Spinal cord (tissue), 10 donors: ENCODE measurements around the gene HOXD1. TPM values are rescaled to one million over a fixed set of nuclear protein-coding genes. Genes with fewer than 3 reads are reported as not detected.

Experiments used
- DNase-seq, 6 donors: peaks; one replicate each; pipeline versions ENCODE4 v3.0.0 to v3.0.0-alpha.2; 2013 to 2015; ENCODE audit warnings: low spot score in 6 of 6, low read depth in 4 of 6
- H3K27ac ChIP-seq: one replicate; pipeline ENCODE4 v1.5.1; 2013; ENCODE audit warnings: low read depth, low read length, control low read depth
- H3K27me3 ChIP-seq: one replicate; pipeline ENCODE4 v1.6.1; 2013; ENCODE audit warnings: low read length; ENCODE audit not compliant: control insufficient read depth, insufficient read depth
- H3K36me3 ChIP-seq: one replicate; pipeline ENCODE4 v1.6.1; 2013; ENCODE audit warnings: low read length; ENCODE audit not compliant: control insufficient read depth, insufficient read depth
- H3K4me1 ChIP-seq: one replicate; pipeline ENCODE4 v1.6.1; 2013; ENCODE audit warnings: low read length; ENCODE audit not compliant: control insufficient read depth, insufficient read depth
- H3K4me3 ChIP-seq: one replicate; pipeline ENCODE4 v1.5.1; 2013; ENCODE audit warnings: low read depth, low read length, control low read depth
- H3K9me3 ChIP-seq: one replicate; pipeline ENCODE4 v1.6.1; 2013; ENCODE audit warnings: low read length; ENCODE audit not compliant: control insufficient read depth, insufficient read depth
- WGBS: methylation state at CpG from one replicate; pipeline ENCODE4 v1.1.5; 2013; ENCODE audit warnings: missing lambda C conversion rate; ENCODE audit not compliant: insufficient coverage; 5-methylcytosine and 5-hydroxymethylcytosine counted together
- polyA plus RNA-seq, 2 donors: library from polyadenylated mRNA; unstranded; fragments of 120-200 nt; gene quantifications; one replicate each; pipeline ENCODE4 v1.2.1, GENCODE V29; 2013; ENCODE audit not compliant: insufficient read length in 2 of 2
- total RNA-seq, 2 donors: library from RNA; depleted of rRNA in 1 of 2; stranded (reverse); fragments of 120-200 nt in 1 of 2; fragments of >200 nt in 1 of 2; gene quantifications; one replicate each; pipeline versions ENCODE4 v1.2.3 to v1.2.4, GENCODE V29; 2013 to 2014
- donor health status: healthy.

Gene HOXD1
- total and polyA plus RNA-seq, 4 donors: 0.66 to 5.6 (median 3.9) TPM

DNA sequence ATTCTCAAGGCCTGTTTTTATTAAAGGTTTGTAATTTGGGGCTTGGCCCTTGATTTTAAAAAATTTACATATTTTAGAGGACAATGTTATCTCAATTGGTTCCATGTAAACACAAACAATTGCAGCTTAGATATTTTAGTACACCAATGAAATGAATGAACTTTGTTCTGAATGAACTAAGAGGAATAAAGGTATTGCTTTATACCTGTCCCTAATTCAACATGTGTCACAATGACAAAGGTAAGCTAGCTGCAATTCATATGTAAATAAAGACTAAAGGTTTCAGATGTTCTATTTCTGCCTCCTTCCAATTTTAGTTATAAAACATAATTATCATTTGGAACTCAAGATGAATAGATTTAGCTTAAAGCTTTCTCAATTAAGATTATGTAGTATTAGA is 11.4 kb downstream of the HOXD1 start:
- no peak for DNase-seq
- H3K27ac ChIP-seq: no peak overlapping the region
- H3K4me1 ChIP-seq: no peaks in the 10 kb centered on the region
- H3K36me3 ChIP-seq: no peaks in the 10 kb centered on the region
- H3K4me3 ChIP-seq: no peak overlapping the region
- H3K27me3 ChIP-seq: no peaks in the 10 kb centered on the region
- H3K9me3 ChIP-seq: no peaks in the 10 kb centered on the region

DNA sequence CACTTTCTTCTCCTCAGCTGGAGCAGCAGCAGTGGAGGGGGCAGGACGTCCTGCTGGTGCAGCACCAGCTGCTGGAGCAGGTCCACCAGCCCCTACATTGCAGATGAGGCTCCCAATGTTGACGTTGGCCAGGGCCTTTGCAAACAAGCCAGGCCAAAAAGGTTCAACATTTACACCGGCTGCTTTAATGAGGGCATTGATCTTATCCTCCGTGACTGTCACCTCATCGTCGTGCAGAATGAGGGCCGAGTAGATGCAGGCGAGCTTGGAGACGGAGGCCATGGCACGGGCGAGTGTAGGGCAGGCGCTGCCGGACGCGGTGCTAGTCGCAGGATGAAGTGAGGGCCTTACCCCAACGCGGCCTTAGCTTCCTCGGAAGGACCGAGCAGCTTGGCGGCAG is 12.5 kb downstream of the HOXD1 start:
- H3K36me3 ChIP-seq: no peaks in the 10 kb centered on the region
- no peak for DNase-seq
- no peaks in the 10 kb centered on the region for H3K27me3 ChIP-seq
- H3K4me1 ChIP-seq: no peaks in the 10 kb centered on the region
- H3K9me3 ChIP-seq: no peaks in the 10 kb centered on the region
- WGBS: 59% methylated on average over 21 of the region's 21 CpGs
- no peak overlapping the region for H3K4me3 ChIP-seq
- no peak overlapping the region for H3K27ac ChIP-seq

DNA sequence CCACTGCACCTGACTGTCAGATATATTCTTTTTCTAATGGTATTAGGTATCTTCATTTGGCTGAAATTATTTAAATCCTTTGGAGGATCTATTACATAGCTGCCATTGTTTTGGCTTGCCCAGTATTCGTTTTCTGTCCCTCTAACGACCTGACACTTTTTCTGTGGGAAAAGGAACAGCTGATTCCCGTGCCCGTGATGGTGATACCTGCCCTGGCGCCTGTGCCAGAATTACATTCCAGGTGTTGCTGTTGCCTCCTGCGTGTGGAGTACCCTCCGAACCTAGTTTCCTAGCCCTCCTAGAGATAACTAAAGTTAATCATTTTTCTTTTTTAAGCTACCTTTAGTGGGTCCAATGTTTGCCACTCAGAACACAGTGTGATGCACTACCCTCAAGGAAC is 14.0 kb downstream of the HOXD1 start:
- DNase-seq: no peak
- Histone ChIP-seq H3K27ac (no peak overlapping the region), H3K36me3 (no peaks in the 10 kb centered on the region), H3K9me3 (no peaks in the 10 kb centered on the region), H3K4me3 (no peak overlapping the region), H3K4me1 (no peaks in the 10 kb centered on the region), H3K27me3 (no peaks in the 10 kb centered on the region)
- 88% methylated on average over 5 of the region's 7 CpGs for WGBS

DNA sequence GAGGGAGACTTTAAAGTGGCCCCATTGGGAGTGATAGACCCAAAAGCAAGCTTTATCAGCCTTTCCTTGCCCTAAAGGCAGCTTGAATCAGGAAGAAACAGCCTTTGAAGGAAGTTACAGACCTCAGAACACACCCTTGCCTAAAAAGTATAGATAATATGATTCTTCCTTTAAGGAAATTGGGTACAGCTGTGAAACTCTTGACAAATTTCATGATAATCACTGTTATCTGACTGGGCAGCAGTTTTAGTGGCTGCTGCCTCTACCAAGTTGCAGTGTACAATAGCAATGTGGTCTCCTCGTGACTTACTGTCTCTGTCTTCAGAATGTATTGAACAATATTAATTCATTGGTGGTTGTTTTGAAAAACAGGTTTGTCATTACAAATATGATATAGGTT is 16.7 kb downstream of the HOXD1 start:
- H3K9me3 ChIP-seq: no peaks in the 10 kb centered on the region

DNA sequence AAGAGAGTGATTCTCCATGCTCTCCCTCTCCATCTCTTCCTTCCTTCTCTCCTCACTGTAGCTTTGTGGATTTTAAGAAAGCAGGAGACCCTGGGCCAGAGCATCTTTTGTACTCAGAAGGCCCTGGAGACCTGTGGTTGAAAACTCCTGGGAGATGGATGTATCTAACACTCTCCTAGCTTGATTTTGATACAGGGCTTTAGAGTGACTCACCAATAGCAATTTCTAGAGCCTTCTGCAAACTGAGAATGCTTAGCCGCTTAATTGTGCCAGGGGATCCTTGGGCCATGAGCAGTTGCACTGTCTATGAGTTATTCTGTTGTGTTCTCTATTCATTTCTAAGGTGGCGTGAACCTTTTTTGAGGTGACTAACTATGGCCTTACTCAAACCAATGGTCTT is 17.7 kb downstream of the HOXD1 start:
- no peak overlapping the region for H3K27ac ChIP-seq
- no peaks in the 10 kb centered on the region for H3K27me3 ChIP-seq
- H3K36me3 ChIP-seq: no peaks in the 10 kb centered on the region
- no peak for DNase-seq
- H3K9me3 ChIP-seq: no peaks in the 10 kb centered on the region
- no peaks in the 10 kb centered on the region for H3K4me1 ChIP-seq
- no peak overlapping the region for H3K4me3 ChIP-seq
- no CpG with 5 or more reads among the region's 2 CpGs for WGBS

More for the DNA sequence above, 16.7 kb downstream of the HOXD1 start:
- H3K4me3 ChIP-seq: no peak overlapping the region
- H3K4me1 ChIP-seq: no peaks in the 10 kb centered on the region
- DNase-seq: no peak
- no peaks in the 10 kb centered on the region for H3K36me3 ChIP-seq
- H3K27ac ChIP-seq: no peak overlapping the region
- H3K27me3 ChIP-seq: no peaks in the 10 kb centered on the region
- no CpG with 5 or more reads among the region's 1 CpG for WGBS

DNA sequence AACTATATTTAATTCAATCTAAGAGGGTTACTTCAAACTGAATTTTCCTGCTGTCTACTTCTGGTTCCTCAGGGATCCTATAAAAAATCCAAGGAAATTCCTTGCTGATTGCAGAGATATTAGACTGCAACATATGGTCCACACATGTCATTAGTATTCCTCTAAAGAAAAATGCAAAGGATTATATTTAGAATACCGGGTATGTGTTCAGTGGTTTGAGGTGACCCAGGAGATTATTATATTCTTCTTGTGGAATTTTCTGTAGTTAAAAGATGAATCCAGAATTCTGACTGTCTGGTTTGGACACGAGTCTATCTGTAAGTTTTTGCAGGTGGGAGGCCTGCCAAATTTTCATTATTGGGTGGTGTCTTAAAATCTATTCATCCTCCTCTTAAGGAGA is 18.2 kb downstream of the HOXD1 start:
- DNase-seq: no peak
- WGBS: 100% methylated on average over 1 of the region's 2 CpGs
- H3K27ac ChIP-seq: no peak overlapping the region
- no peaks in the 10 kb centered on the region for H3K9me3 ChIP-seq
- H3K4me1 ChIP-seq: no peaks in the 10 kb centered on the region
- no peak overlapping the region for H3K4me3 ChIP-seq
- no peaks in the 10 kb centered on the region for H3K27me3 ChIP-seq
- no peaks in the 10 kb centered on the region for H3K36me3 ChIP-seq

DNA sequence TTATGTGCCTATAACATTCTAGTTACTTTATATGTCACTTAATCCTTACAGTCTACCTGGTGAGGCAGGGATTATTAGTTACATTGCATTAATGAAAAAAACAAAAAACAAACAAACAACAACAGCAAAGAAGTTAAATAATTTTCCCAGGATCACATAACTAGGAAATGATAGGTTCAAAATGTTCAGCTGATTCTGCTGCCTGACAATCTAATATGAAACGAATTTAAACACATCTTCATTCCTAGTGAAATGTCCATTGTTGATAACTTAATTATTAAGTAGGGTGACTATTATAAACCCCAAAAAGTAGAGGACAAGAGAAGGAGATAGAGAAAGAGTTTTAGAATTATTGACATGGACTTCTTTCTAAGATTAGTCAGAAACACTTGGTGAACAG is 22.6 kb downstream of the HOXD1 start:
- DNase-seq: no peak
- Histone ChIP-seq H3K4me3 (no peak overlapping the region), H3K27me3 (no peaks in the 10 kb centered on the region), H3K36me3 (no peaks in the 10 kb centered on the region), H3K4me1 (no peaks in the 10 kb centered on the region), H3K9me3 (no peaks in the 10 kb centered on the region), H3K27ac (no peak overlapping the region)
- WGBS: no CpG with 5 or more reads among the region's 1 CpG

DNA sequence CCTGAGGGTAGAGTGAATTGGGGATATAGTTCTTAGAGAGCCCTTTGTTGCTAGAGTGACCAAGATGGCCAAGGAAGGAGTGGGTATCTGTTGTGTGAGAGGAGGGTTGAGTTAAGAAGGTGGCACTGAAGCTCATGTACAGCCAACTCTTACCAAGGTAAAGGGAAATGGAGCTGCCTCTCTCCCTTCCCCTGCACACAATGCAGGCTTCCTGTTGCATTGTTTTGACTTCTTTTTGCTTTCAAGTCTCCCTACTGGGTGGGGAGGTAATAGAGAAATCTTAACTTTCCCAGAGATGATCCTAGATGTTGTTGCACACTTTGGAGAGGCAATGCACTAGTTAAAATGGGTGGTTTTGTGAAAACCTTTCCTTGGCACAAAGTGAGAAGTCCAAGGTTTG is 23.8 kb downstream of the HOXD1 start:
- no peaks in the 10 kb centered on the region for H3K27me3 ChIP-seq
- no peaks in the 10 kb centered on the region for H3K36me3 ChIP-seq
- no peak overlapping the region for H3K27ac ChIP-seq
- H3K4me3 ChIP-seq: no peak overlapping the region
- no peak for DNase-seq
- no peaks in the 10 kb centered on the region for H3K9me3 ChIP-seq
- H3K4me1 ChIP-seq: no peaks in the 10 kb centered on the region

DNA sequence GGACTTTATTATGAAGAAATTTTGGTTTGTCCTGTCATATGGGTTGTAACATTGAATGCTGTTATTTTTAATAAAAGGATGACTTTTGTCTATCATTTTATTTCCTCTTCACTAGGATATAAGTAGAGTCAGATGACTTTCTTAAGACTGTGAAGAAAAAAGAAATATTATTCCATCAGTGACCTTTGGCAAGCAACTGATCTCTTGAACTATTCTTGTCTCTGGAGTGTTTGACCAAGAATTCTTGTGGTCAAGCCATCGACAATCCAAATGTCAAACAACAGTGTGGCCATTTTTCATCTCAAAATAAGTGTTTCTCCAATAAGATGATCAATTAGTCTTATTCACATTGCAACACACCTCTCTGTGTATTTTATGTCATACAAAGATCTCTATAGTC is 24.9 kb downstream of the HOXD1 start:
- WGBS: 44% methylated on average over 1 of the region's 1 CpG

DNA sequence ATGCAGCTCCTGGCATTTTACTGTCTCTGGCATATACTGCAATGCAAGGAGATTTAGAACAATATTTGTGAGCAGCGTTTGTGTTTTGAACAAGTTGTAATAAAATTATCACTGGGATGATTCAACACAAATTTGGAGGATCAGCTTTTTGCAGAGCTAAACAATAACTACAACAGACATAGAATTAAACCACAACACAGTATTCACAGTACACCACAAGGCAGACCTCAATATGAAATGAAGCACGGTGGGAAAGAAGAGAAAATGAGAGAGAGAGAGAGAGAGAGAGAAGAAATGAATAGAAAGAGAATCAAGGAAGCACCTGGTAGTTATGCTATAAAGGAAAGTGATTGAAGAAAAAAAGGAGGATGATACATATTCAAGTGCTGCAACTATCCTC is 39.4 kb downstream of the HOXD1 start:
- DNase-seq: no peak
- no peak overlapping the region for H3K27ac ChIP-seq
- no peaks in the 10 kb centered on the region for H3K36me3 ChIP-seq
- 80% methylated on average over 1 of the region's 2 CpGs for WGBS
- H3K9me3 ChIP-seq: no peaks in the 10 kb centered on the region
- H3K4me3 ChIP-seq: no peak overlapping the region
- no peaks in the 10 kb centered on the region for H3K4me1 ChIP-seq
- H3K27me3 ChIP-seq: no peaks in the 10 kb centered on the region

More for the DNA sequence above, 24.9 kb downstream of the HOXD1 start:
- Histone ChIP-seq H3K36me3 (no peaks in the 10 kb centered on the region), H3K9me3 (no peaks in the 10 kb centered on the region), H3K4me3 (no peak overlapping the region), H3K4me1 (no peaks in the 10 kb centered on the region), H3K27me3 (no peaks in the 10 kb centered on the region), H3K27ac (no peak overlapping the region)
- no peak for DNase-seq
